H1 (cell line): ENCODE measurements around the gene CCNA1. TPM values are rescaled to one million over a fixed set of nuclear protein-coding genes. Genes with fewer than 3 reads are reported as not detected.

ENCODE experiments used
- CBX5 ChIP-seq: fragments of 300-800, 300-1000 bp; sonication (generic); IDR thresholded peaks from 2 replicates; pipeline ENCODE4 v1.7.1; 2016; ENCODE audit warnings: antibody characterized with exemption, low read length, low read depth
- GABPA ChIP-seq: IDR thresholded peaks from 2 replicates; pipeline ENCODE4 v1.6.1; 2011; ENCODE audit warnings: mild to moderate bottlenecking, low read length, moderate library complexity, borderline replicate concordance; ENCODE audit not compliant: insufficient read depth
- polyA plus RNA-seq, 7 experiments: library from polyadenylated mRNA; depleted of rRNA in 3 of 7; stranded (reverse) in 5 of 7; unstranded in 2 of 7; fragments of >200 nt in 5 of 7; fragments of 200-250 nt in 2 of 7; gene quantifications; 1 replicate in 5 of 7; 2 replicates in 1 of 7; 4 replicates in 1 of 7; pipeline versions ENCODE4 v1.2.1 to v1.2.3, GENCODE V29; 2011 to 2013; ENCODE audit warnings: missing spikeins in 2 of 7, mixed read lengths in 2 of 7
- total RNA-seq: library from RNA; stranded (reverse); fragmentation: NEBNext Ultra II Directional; extraction: Animal tissue kit (Norgen Biotek cat#: 25700); gene quantifications from 2 replicates; pipeline ENCODE4 v1.2.1, GENCODE V29; 2021

Gene CCNA1
- total and polyA plus RNA-seq, 2 of the 8 experiments (the other 6 are each of a cell fraction or from before 2014, with no cell fraction given): 2.2 to 4.1 TPM

GRCh38 chr13:36417331-36417730 lies 15.0 kb upstream of the CCNA1 start (continued):
- TF ChIP-seq CBX5 (no peak), GABPA (no peak)
